ENCODE results near the gene EIF3K. TPM values are rescaled to one million over a fixed set of nuclear protein-coding genes. Genes with fewer than 3 reads are reported as not detected.
"Not testable (repeated sequence)": the region's sequence is repeated elsewhere in the genome, so short reads cannot be mapped to it uniquely, and the experiment has no call there.

The EIF3K gene
- total RNA-seq, 4 donors from 2014 or later = 417 to 543 (median 453) TPM

GRCh38 chr19:38624822-38625221 lies 5.8 kb downstream of the EIF3K start:
- no peak for DNase-seq (ENCODE audit: low spot score in 2 of 2)
- intact Hi-C loops (cut with DNase I; ENCODE audit: low total_unique reads) = no loop called here
- 76 to 83% methylated on average over 3 of the region's 3 CpGs for WGBS, 2 donors
- H3K4me3 ChIP-seq (ENCODE audit: low read depth, poor library complexity, severe bottlenecking) = no peak overlapping the region
- TF ChIP-seq CTCF (IDR thresholded peaks at IDR 0.05) (no peak), POLR2A (IDR thresholded peaks at IDR 0.05) (no peak)

- 94 to 100% methylated on average over 4 of the region's 4 CpGs for WGBS, 2 donors
- H3K4me3 ChIP-seq (ENCODE audit: low read depth, poor library complexity, severe bottlenecking) = no peak overlapping the region
- intact Hi-C loops (cut with DNase I; ENCODE audit: low total_unique reads) = no loop called here
- TF ChIP-seq CTCF (IDR thresholded peaks at IDR 0.05) = no peak
- no peak for TF ChIP-seq POLR2A (IDR thresholded peaks at IDR 0.05)
- DNase-seq (ENCODE audit: low spot score in 2 of 2) = no peak
Measured at GRCh38 chr19:38626401-38626800, 7.4 kb downstream of the EIF3K start.

GRCh38 chr19:38629568-38629967 lies 10.6 kb downstream of the EIF3K start:
- H3K4me3 ChIP-seq (ENCODE audit: low read depth, poor library complexity, severe bottlenecking) = no peak overlapping the region
- WGBS, 2 donors = 84 to 89% methylated on average over 6 of the region's 6 CpGs
- intact Hi-C loops (cut with DNase I; ENCODE audit: low total_unique reads) = no loop called here
- TF ChIP-seq CTCF (IDR thresholded peaks at IDR 0.05) (no peak), POLR2A (IDR thresholded peaks at IDR 0.05) (no peak)
- no peak for DNase-seq (ENCODE audit: low spot score in 2 of 2)

- DNase-seq (ENCODE audit: low spot score in 2 of 2); H3K4me3 ChIP-seq (ENCODE audit: low read depth, poor library complexity, severe bottlenecking): not testable (repeated sequence)
- WGBS, 2 donors = 73 to 76% methylated on average over 11 of the region's 11 CpGs
- intact Hi-C loops (cut with DNase I; ENCODE audit: low total_unique reads) = loop anchor here (5.0 to 10.0 kb wide), 3 partner anchors 84 to 226 kb away; partner anchors contain the start of genes ECH1 and FAM98C
Measured at GRCh38 chr19:38631301-38631700, 12.3 kb downstream of the EIF3K start.

GRCh38 chr19:38631811-38632475 lies 13.0 kb downstream of the EIF3K start:
- DNase-seq (ENCODE audit: low spot score in 2 of 2); H3K4me3 ChIP-seq (ENCODE audit: low read depth, poor library complexity, severe bottlenecking): not testable (repeated sequence)
- intact Hi-C loops (cut with DNase I; ENCODE audit: low total_unique reads) = loop anchor here (5.0 to 10.0 kb wide), 3 partner anchors 85 to 227 kb away; partner anchors contain the start of genes ECH1 and FAM98C
- WGBS, 2 donors = 72 to 77% methylated on average over 7 of the region's 7 CpGs

- intact Hi-C loops (cut with DNase I; ENCODE audit: low total_unique reads) = loop anchor here (5.0 to 10.0 kb wide), 3 partner anchors 85 to 228 kb away; partner anchors contain the start of genes ECH1 and FAM98C
- no peak for DNase-seq (ENCODE audit: low spot score in 2 of 2)
- TF ChIP-seq CTCF (IDR thresholded peaks at IDR 0.05) = no peak
- no peak for TF ChIP-seq POLR2A (IDR thresholded peaks at IDR 0.05)
- 90 to 91% methylated on average over 14 to 16 of the region's 16 CpGs for WGBS, 2 donors
- no peak overlapping the region for H3K4me3 ChIP-seq (ENCODE audit: low read depth, poor library complexity, severe bottlenecking)
Measured at GRCh38 chr19:38632476-38633213, 13.7 kb downstream of the EIF3K start.
